ENCODE measurements around the gene NPAS3. TPM values are rescaled to one million over a fixed set of nuclear protein-coding genes. Genes with fewer than 3 reads are reported as not detected.

The NPAS3 gene
- total and polyA plus RNA-seq, 7 donors, result 0.36 to 6.4 (median 4.6) TPM; not detected in 2

GRCh38 chr14:33297565-33297964 lies 358.9 kb downstream of the NPAS3 start:
- no peaks in the 10 kb centered on the region for H3K9me3 ChIP-seq
- no peak for DNase-seq
- no peaks in the 10 kb centered on the region for H3K4me1 ChIP-seq
- no peaks in the 10 kb centered on the region for H3K27me3 ChIP-seq
- no peak overlapping the region for H3K4me3 ChIP-seq
- 79 to 82% methylated on average over 4 of the region's 4 CpGs for WGBS, 2 donors
- intact Hi-C loops (cut with DNase I), result no loop called here
- no peak overlapping the region for H3K27ac ChIP-seq
- TF ChIP-seq POLR2A (IDR thresholded peaks at IDR 0.05) (no peak), CTCF (IDR thresholded peaks at IDR 0.05) (no peak), POLR2AphosphoS5 (IDR thresholded peaks at IDR 0.05) (no peak), EP300 (IDR thresholded peaks at IDR 0.05) (no peak)
- H3K36me3 ChIP-seq, result no peaks in the 10 kb centered on the region

GRCh38 chr14:33307691-33308251 lies 369.1 kb downstream of the NPAS3 start:
- intact Hi-C loops (cut with DNase I), result no loop called here
- no peak overlapping the region for H3K27ac ChIP-seq
- H3K4me1 ChIP-seq, result no peaks in the 10 kb centered on the region
- no peaks in the 10 kb centered on the region for H3K9me3 ChIP-seq
- no peaks in the 10 kb centered on the region for H3K36me3 ChIP-seq
- TF ChIP-seq CTCF (IDR thresholded peaks at IDR 0.05), result no peak
- no peak for TF ChIP-seq EP300 (IDR thresholded peaks at IDR 0.05)
- no peak for TF ChIP-seq POLR2AphosphoS5 (IDR thresholded peaks at IDR 0.05)
- TF ChIP-seq POLR2A (IDR thresholded peaks at IDR 0.05), result no peak
- H3K27me3 ChIP-seq, result no peaks in the 10 kb centered on the region
- H3K4me3 ChIP-seq, result peak overlapping the region in 1 of 4 donors; percentile 6
- WGBS, 2 donors, result 89 to 92% methylated on average over 11 of the region's 11 CpGs
- peak; percentile 66 for DNase-seq

- Histone ChIP-seq H3K4me1 (no peaks in the 10 kb centered on the region), H3K4me3 (no peak overlapping the region), H3K27me3 (no peaks in the 10 kb centered on the region), H3K36me3 (no peaks in the 10 kb centered on the region), H3K27ac (no peak overlapping the region), H3K9me3 (no peaks in the 10 kb centered on the region)
- 91 to 92% methylated on average over 4 of the region's 4 CpGs for WGBS, 2 donors
- intact Hi-C loops (cut with DNase I), result no loop called here
- TF ChIP-seq POLR2A (IDR thresholded peaks at IDR 0.05), result no peak
- no peak for TF ChIP-seq EP300 (IDR thresholded peaks at IDR 0.05)
- no peak for TF ChIP-seq POLR2AphosphoS5 (IDR thresholded peaks at IDR 0.05)
- no peak for TF ChIP-seq CTCF (IDR thresholded peaks at IDR 0.05)
- no peak for DNase-seq
Observed at GRCh38 chr14:33309106-33309505, 370.4 kb downstream of the NPAS3 start.

- intact Hi-C loops (cut with DNase I), result no loop called here
- Histone ChIP-seq H3K27ac (no peak overlapping the region), H3K9me3 (no peaks in the 10 kb centered on the region), H3K4me1 (no peaks in the 10 kb centered on the region), H3K36me3 (no peaks in the 10 kb centered on the region), H3K27me3 (no peaks in the 10 kb centered on the region), H3K4me3 (no peak overlapping the region)
- TF ChIP-seq EP300 (IDR thresholded peaks at IDR 0.05), result no peak
- TF ChIP-seq POLR2A (IDR thresholded peaks at IDR 0.05), result no peak
- no peak for TF ChIP-seq CTCF (IDR thresholded peaks at IDR 0.05)
- no peak for TF ChIP-seq POLR2AphosphoS5 (IDR thresholded peaks at IDR 0.05)
- DNase-seq, result no peak
- WGBS, 2 donors, result 75 to 93% methylated on average over 3 of the region's 3 CpGs
Observed at GRCh38 chr14:33315217-33315616, 376.5 kb downstream of the NPAS3 start.

- WGBS, 2 donors, result 18 to 67% methylated on average over 2 of the region's 2 CpGs
- TF ChIP-seq POLR2A (IDR thresholded peaks at IDR 0.05) (no peak), POLR2AphosphoS5 (IDR thresholded peaks at IDR 0.05) (no peak), CTCF (IDR thresholded peaks at IDR 0.05) (no peak), EP300 (IDR thresholded peaks at IDR 0.05) (no peak)
- H3K4me1 ChIP-seq, result no peaks in the 10 kb centered on the region
- no peaks in the 10 kb centered on the region for H3K27me3 ChIP-seq
- no peak for DNase-seq
- H3K27ac ChIP-seq, result no peak overlapping the region
- no peaks in the 10 kb centered on the region for H3K9me3 ChIP-seq
- H3K4me3 ChIP-seq, result no peak overlapping the region
- H3K36me3 ChIP-seq, result no peaks in the 10 kb centered on the region
- intact Hi-C loops (cut with DNase I), result no loop called here
Observed at GRCh38 chr14:33315721-33316120, 377.0 kb downstream of the NPAS3 start.

All from sigmoid colon (tissue), 7 donors.